ENCODE results near the gene LRRC45. TPM values are rescaled to one million over a fixed set of nuclear protein-coding genes. Genes with fewer than 3 reads are reported as not detected.

LRRC45 gene
- total and polyA plus RNA-seq, 8 donors, result 12.0 to 23.2 (median 17.6) TPM

GRCh38 chr17:82065193-82065637, 42.1 kb downstream of the LRRC45 start:
- ATAC-seq (peak; percentile 8), DNase-seq (peak in 2 of 4 donors; percentile 10 to 86)
- Histone ChIP-seq H3K27me3 (no peaks in the 10 kb centered on the region), H3K4me1 (peaks cover 18 to 28% of the 10 kb centered on the region in 2 donors), H3K36me3 (peaks cover 0 to 34% of the 10 kb centered on the region in 2 donors), H3K27ac (peak overlapping the region; percentile 54 to 76), H3K9me3 (no peaks in the 10 kb centered on the region), H3K4me3 (peak overlapping the region; percentile 76 to 91)
- no peak for TF ChIP-seq CTCF (IDR thresholded peaks at IDR 0.05)
- intact Hi-C loops (cut with DNase I), result no loop called here

- intact Hi-C loops (cut with DNase I), result no loop called here
- Histone ChIP-seq H3K9me3 (no peaks in the 10 kb centered on the region), H3K36me3 (peaks cover 0 to 29% of the 10 kb centered on the region in 2 donors), H3K4me3 (peak within 1 kb of the TSS; percentile 76 to 91), H3K27me3 (no peaks in the 10 kb centered on the region), H3K27ac (peak within 1 kb of the TSS; percentile 66 to 83), H3K4me1 (peaks cover 18 to 28% of the 10 kb centered on the region in 2 donors)
- DNase-seq (peak; percentile 48 to 90 (median 57)), ATAC-seq (peak; percentile 90)
- no peak for TF ChIP-seq CTCF (IDR thresholded peaks at IDR 0.05)
Measured at GRCh38 chr17:82065638-82066303, 42.7 kb downstream of the LRRC45 start, which contains the start of gene DUS1L. Gene DUS1L (minus strand): TSS chr17:82065804. CDS start chr17:82065059, 745 bp downstream.

GRCh38 chr17:82070611-82071010, 47.5 kb downstream of the LRRC45 start:
- Histone ChIP-seq H3K27me3 (no peaks in the 10 kb centered on the region), H3K9me3 (no peaks in the 10 kb centered on the region), H3K4me1 (peaks cover 6 to 9% of the 10 kb centered on the region in 2 donors), H3K36me3 (no peaks in the 10 kb centered on the region), H3K4me3 (no peak overlapping the region), H3K27ac (no peak overlapping the region)
- ATAC-seq (no peak), DNase-seq (no peak)
- TF ChIP-seq CTCF (IDR thresholded peaks at IDR 0.05), result no peak
- intact Hi-C loops (cut with DNase I), result no loop called here

- DNase-seq (no peak), ATAC-seq (no peak)
- Histone ChIP-seq H3K4me3 (no peak overlapping the region), H3K27me3 (no peaks in the 10 kb centered on the region), H3K36me3 (peaks cover 0 to 8% of the 10 kb centered on the region in 2 donors), H3K9me3 (no peaks in the 10 kb centered on the region), H3K4me1 (no peaks in the 10 kb centered on the region), H3K27ac (no peak overlapping the region)
- intact Hi-C loops (cut with DNase I), result no loop called here
- TF ChIP-seq CTCF (IDR thresholded peaks at IDR 0.05), result no peak
Measured at GRCh38 chr17:82072827-82073226, 49.7 kb downstream of the LRRC45 start.

GRCh38 chr17:82073446-82073845, 50.3 kb downstream of the LRRC45 start:
- intact Hi-C loops (cut with DNase I), result no loop called here
- no peak overlapping the region for H3K27ac ChIP-seq
- ATAC-seq (no peak), DNase-seq (no peak)
- peaks cover 0 to 15% of the 10 kb centered on the region in 2 donors for H3K36me3 ChIP-seq
- H3K4me3 ChIP-seq, result no peak overlapping the region
- no peaks in the 10 kb centered on the region for H3K4me1 ChIP-seq
- H3K27me3 ChIP-seq, result no peaks in the 10 kb centered on the region
- no peak for TF ChIP-seq CTCF (IDR thresholded peaks at IDR 0.05)
- no peaks in the 10 kb centered on the region for H3K9me3 ChIP-seq
